Common myeloid progenitor, CD34-positive (primary cell): Measurements from ENCODE around the gene ATG13.

ENCODE experiments used
- CTCF ChIA-PET: fragments of 350-600 bp; sonication (Branson Sonifier 250); formaldehyde crosslinking; loops from one replicate; lab custom pipeline; 2021; ENCODE audit warnings: antibody characterized with exemption; lab: Charles Lee
- POLR2A ChIA-PET: fragments of 350-600 bp; sonication (Branson Sonifier 250); formaldehyde crosslinking; loops from one replicate; lab custom pipeline; 2021; ENCODE audit warnings: antibody characterized with exemption; lab: Charles Lee
- DNase-seq, 3 donors: peaks; one replicate each; pipeline versions ENCODE4 v3.0.0 to v3.0.0-alpha.2; 2013
- H3K27ac ChIP-seq, 2 experiments: 1 replicate in 1 of 2; 2 replicates in 1 of 2; pipeline ENCODE4 v1.7.0; 2013; ENCODE audit warnings: inconsistent platforms in 2 of 2, low read length in 2 of 2, mild to moderate bottlenecking in 2 of 2, low read depth in 1 of 2, moderate library complexity in 1 of 2; ENCODE audit not compliant: severe bottlenecking in 2 of 2, insufficient read depth in 1 of 2, poor library complexity in 1 of 2
- H3K27me3 ChIP-seq, 5 experiments: replicated peaks in 2 of 5; 1 replicate in 3 of 5; 2 replicates in 2 of 5; pipeline versions ENCODE4 v1.6.1 to v1.7.0; 2013; ENCODE audit warnings: low read length in 4 of 5, mild to moderate bottlenecking in 2 of 5, moderate library complexity in 2 of 5, inconsistent platforms in 1 of 5; ENCODE audit not compliant: insufficient read depth in 5 of 5, control insufficient read depth in 4 of 5
- H3K36me3 ChIP-seq, 4 experiments: 1 replicate in 2 of 4; 2 replicates in 2 of 4; pipeline versions ENCODE4 v1.6.1 to v1.7.0; 2013; ENCODE audit warnings: low read length in 3 of 4, control low read depth in 1 of 4, mild to moderate bottlenecking in 1 of 4; ENCODE audit not compliant: control insufficient read depth in 4 of 4, insufficient read depth in 4 of 4
- H3K4me1 ChIP-seq, 4 experiments: 1 replicate in 3 of 4; 2 replicates in 1 of 4; pipeline versions ENCODE4 v1.6.1 to v1.7.1; 2013; ENCODE audit warnings: low read length in 3 of 4, mild to moderate bottlenecking in 3 of 4, control low read depth in 1 of 4, inconsistent platforms in 1 of 4, moderate library complexity in 1 of 4; ENCODE audit not compliant: control insufficient read depth in 4 of 4, insufficient read depth in 4 of 4; ENCODE audit errors: control extremely low read depth in 1 of 4
- H3K4me3 ChIP-seq, 7 experiments: 1 replicate in 4 of 7; 2 replicates in 3 of 7; pipeline versions ENCODE4 v1.5.1 to v1.7.0; 2013; ENCODE audit warnings: mild to moderate bottlenecking in 7 of 7, low read length in 6 of 7, moderate library complexity in 6 of 7, inconsistent platforms in 2 of 7, low read depth in 2 of 7, control low read depth in 1 of 7; ENCODE audit not compliant: insufficient read depth in 4 of 7, control insufficient read depth in 1 of 7; ENCODE audit errors: extremely low read depth in 1 of 7
- H3K9me3 ChIP-seq, 5 experiments: 1 replicate in 4 of 5; 2 replicates in 1 of 5; pipeline versions ENCODE4 v1.6.1 to v1.7.1; 2013; ENCODE audit warnings: low read length in 4 of 5, mild to moderate bottlenecking in 2 of 5, inconsistent platforms in 1 of 5, low read depth in 1 of 5, moderate library complexity in 1 of 5; ENCODE audit not compliant: control insufficient read depth in 4 of 5, insufficient read depth in 2 of 5; ENCODE audit errors: control extremely low read depth in 1 of 5
- WGBS: methylation state at CpG from one replicate; pipeline ENCODE4 v1.1.5; 2013; ENCODE audit not compliant: insufficient coverage; 5-methylcytosine and 5-hydroxymethylcytosine counted together

The ATG13 gene

DNA sequence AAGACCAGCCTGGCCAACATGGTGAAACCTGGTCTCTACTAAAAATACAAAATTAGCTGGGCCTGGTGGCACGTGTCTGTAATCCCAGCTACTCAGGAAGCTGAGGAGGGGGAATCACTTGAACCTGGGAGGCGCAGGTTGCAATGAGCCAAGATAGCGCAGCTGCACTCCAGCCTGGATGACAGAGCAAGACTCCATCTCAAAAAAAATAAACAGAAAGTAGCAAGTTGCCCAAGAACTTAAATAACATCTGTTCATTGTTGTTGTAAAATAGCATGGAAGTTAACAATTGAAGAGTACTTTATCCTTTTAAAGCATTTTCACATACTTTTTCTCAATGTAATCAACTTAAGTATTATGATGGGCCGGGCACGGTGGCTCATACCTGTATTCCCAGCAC is 29.2 kb upstream of the ATG13 start:
- CTCF ChIA-PET, result interaction anchor here (1.0 to 1.5 kb wide), 3 partner anchors 8 to 29 kb away, joined by 3 to 5 read pairs (median 4); partner anchors contain the start of genes ATG13 and HARBI1
- POLR2A ChIA-PET, result no interaction called here
- no peaks in the 10 kb centered on the region for H3K36me3 ChIP-seq
- no peak for DNase-seq
- 100% methylated on average over 2 of the region's 5 CpGs for WGBS
- no peak overlapping the region for H3K4me3 ChIP-seq
- H3K4me1 ChIP-seq, result peaks cover 4 to 23% (median 18%) of the 10 kb centered on the region in 4 experiments
- no peaks in the 10 kb centered on the region for H3K9me3 ChIP-seq
- H3K27me3 ChIP-seq, result no peaks in the 10 kb centered on the region
- H3K27ac ChIP-seq, result no peak overlapping the region

DNA sequence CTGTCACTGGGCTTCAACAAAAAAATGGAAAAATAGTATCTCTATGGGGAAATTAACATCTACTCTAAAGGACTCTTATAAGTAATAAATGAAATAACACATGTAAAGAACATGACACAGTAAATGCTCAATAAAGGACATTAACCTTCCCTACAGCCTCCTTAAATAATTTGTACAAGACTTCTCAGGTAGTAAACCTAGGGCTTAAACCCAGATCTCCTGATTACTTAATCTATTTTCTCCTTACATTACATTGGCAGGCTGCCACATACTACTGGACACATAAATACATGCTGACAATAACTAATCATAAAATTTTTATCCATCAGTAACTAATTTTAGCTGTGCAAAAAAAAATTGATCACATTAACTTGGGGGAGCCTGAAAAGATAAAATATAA is 28.4 kb upstream of the ATG13 start:
- ChIA-PET POLR2A (interaction anchor here (0.6 kb wide), 1 partner anchor 29 kb away, joined by 3 read pairs; no protein-coding TSS in a partner anchor), CTCF (interaction anchor here (1.4 to 1.6 kb wide), 3 partner anchors 9 to 23 kb away, joined by 3 to 5 read pairs (median 3); no protein-coding TSS in a partner anchor)
- Histone ChIP-seq H3K4me1 (peaks cover 4 to 27% (median 21%) of the 10 kb centered on the region in 4 experiments), H3K27ac (no peak overlapping the region), H3K36me3 (no peaks in the 10 kb centered on the region), H3K9me3 (no peaks in the 10 kb centered on the region), H3K4me3 (no peak overlapping the region), H3K27me3 (no peaks in the 10 kb centered on the region)
- no peak for DNase-seq

DNA sequence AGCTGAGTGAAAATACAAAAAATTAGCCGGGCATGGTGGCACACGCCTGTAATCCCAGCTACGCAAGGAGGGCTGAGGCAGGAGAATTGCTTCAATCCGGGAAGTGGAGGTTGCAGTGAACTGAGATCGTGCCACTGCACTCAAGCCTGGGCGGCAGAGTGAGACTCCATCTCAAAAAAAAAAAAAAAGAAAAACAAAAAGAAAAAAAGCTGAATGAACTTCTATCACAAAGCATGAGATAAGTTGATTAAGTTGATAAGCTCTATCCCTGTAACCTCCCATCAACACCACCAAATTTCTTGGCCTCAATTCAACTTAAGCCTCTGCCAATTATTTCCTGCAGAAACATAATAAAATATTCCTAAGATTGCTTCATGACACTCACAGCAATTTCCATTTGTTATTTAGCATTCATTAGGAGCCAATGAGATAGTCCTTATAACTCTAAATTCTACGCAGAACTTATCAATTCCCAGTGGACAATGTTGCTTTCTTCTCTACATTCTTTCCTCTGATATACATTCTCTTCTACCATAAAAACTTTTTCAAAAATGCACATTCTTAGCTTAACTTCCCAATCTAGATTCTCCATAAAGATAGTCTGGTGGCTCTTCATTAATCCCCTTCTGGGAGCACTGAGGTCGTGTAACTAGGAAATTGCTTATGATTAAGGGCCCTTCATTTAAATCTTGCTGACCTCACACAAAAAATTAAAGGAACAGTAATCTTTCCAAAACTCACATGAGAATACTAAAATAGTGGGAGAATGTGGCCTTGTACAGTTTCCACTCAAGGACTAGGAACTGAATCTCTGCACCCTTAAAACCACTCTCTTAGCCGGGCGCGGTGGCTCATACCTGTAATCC is 26.4 kb upstream of the ATG13 start:
- Histone ChIP-seq H3K36me3 (no peaks in the 10 kb centered on the region), H3K9me3 (no peaks in the 10 kb centered on the region), H3K4me3 (peak overlapping the region in 1 of 7 experiments; percentile 13), H3K4me1 (peaks cover 4 to 32% (median 26%) of the 10 kb centered on the region in 4 experiments), H3K27me3 (no peaks in the 10 kb centered on the region), H3K27ac (peak overlapping the region in 1 of 2 experiments; percentile 25)
- ChIA-PET POLR2A (no interaction called here), CTCF (interaction anchor here (0.7 to 1.6 kb wide), 5 partner anchors 11 to 296 kb away, joined by 3 read pairs; no protein-coding TSS in a partner anchor)
- DNase-seq, result no peak
- WGBS, result 97% methylated on average over 9 of the region's 11 CpGs

DNA sequence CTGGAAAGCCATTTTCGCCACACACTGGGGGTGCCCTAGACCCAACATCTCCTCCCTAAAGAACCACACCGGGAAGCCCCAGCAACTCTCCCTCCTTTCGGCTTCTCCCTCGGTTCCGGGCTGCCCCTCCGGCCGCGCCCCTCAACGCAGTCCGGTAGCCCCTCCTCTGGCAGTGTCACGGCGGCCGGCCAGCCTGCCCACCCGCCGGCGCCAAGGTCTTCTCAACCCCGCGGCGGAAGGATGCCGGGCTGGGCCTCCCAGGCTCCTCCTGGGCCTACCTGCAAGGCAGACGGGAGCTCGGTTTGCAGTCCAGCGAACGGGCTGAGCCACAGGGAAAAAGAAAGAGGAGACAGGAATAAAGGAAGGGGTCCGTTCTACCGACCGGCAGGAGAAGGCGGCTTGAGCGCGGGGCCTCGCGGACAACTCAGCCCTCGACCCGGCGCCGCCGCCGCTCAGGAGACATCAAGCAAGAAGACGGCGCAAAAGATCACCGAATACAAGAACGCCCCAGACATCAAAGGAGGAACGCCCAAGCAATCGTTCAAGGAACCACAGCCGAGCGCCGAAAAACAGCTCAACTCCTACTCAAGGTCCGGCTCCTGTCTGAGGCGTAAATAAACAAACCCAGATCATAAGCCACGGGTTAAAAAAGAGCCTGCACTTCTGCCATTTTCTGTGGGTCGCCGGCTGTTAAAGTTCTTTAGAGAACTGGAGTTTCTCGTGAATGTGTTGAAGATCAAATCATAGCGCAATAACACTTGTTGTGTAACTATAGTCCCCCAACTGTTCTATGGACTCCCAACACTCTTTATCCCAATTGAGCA is 23.6 kb upstream of the ATG13 start, which contains the start of gene AMBRA1:
AMBRA1 (minus strand) TSS at position 474 of the 824 bp plus-strand sequence. CDS start 45,643 bp downstream, outside the sequence.
- Histone ChIP-seq H3K27ac (peak within 1 kb of the TSS; percentile 64 to 89), H3K36me3 (no peaks in the 10 kb centered on the region), H3K27me3 (no peaks in the 10 kb centered on the region), H3K4me3 (peak within 1 kb of the TSS; percentile 76 to 93 (median 85)), H3K9me3 (no peaks in the 10 kb centered on the region), H3K4me1 (peaks cover 4 to 32% (median 26%) of the 10 kb centered on the region in 4 experiments)
- WGBS, result 2% methylated on average over 46 of the region's 54 CpGs
- POLR2A ChIA-PET, result interaction anchor here (0.6 to 1.0 kb wide), 4 partner anchors 22 to 121 kb away, joined by 3 read pairs; partner anchors contain the start of genes ATG13 and HARBI1
- CTCF ChIA-PET, result interaction anchor here (0.6 to 1.6 kb wide), 3 partner anchors 12 to 24 kb away, joined by 3 to 6 read pairs (median 5); partner anchors contain the start of genes ATG13 and HARBI1
- peak; percentile 94 to 97 (median 96) for DNase-seq

DNA sequence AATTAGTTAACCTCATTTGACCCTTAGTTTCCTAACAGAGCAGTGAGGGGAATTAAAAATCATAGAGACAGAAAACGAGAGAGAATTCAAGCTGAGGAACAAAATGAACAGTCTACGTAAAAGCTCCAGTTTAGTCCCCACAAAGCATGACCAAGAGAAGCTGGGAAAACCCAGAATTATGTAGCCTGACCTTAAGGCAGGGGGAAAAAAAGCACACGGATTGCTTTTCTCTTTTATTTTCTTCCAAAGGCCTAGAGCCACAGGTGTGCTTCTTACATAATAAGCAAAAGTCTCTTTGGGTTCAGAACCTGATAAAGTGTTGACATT is 23.0 kb upstream of the ATG13 start:
- Histone ChIP-seq H3K9me3 (no peaks in the 10 kb centered on the region), H3K27me3 (no peaks in the 10 kb centered on the region), H3K4me1 (peaks cover 4 to 32% (median 25%) of the 10 kb centered on the region in 4 experiments), H3K36me3 (no peaks in the 10 kb centered on the region), H3K4me3 (peak overlapping the region in 6 of 7 experiments; percentile 76 to 93 (median 84)), H3K27ac (peak overlapping the region; percentile 64 to 89)
- POLR2A ChIA-PET, result interaction anchor here (0.6 to 1.0 kb wide), 4 partner anchors 22 to 120 kb away, joined by 3 read pairs; partner anchors contain the start of genes ATG13 and HARBI1
- DNase-seq, result no peak
- CTCF ChIA-PET, result interaction anchor here (0.6 to 1.6 kb wide), 3 partner anchors 12 to 23 kb away, joined by 3 to 6 read pairs (median 5); partner anchors contain the start of genes ATG13 and HARBI1
- 59% methylated on average over 3 of the region's 3 CpGs for WGBS

DNA sequence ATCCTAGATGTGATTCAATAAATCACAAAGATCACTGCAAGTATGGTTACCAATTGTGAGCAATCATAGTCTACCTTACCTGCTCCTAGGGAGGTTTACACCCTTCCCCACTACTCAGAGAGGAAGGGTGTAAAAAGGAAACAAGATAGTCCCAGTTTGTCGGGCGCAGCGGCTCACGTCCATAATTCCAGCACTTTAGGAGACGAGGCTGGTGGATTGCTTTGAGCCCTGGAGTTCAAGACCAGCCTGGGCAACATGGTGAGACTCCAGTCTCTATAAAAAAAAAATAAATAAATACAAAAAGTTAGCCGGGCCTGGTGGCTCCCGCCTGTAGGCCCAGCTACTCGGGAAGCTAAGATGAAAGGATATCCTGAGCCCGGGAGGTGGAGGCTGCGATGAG is 22.6 kb upstream of the ATG13 start:
- Histone ChIP-seq H3K4me3 (no peak overlapping the region), H3K9me3 (no peaks in the 10 kb centered on the region), H3K27ac (peak overlapping the region in 1 of 2 experiments; percentile 89), H3K27me3 (no peaks in the 10 kb centered on the region), H3K4me1 (peaks cover 4 to 29% (median 25%) of the 10 kb centered on the region in 4 experiments), H3K36me3 (no peaks in the 10 kb centered on the region)
- no peak for DNase-seq
- ChIA-PET CTCF (interaction anchor here (0.6 to 1.6 kb wide), 3 partner anchors 19 to 24 kb away, joined by 3 to 6 read pairs (median 3); partner anchors contain the start of genes ATG13 and HARBI1), POLR2A (interaction anchor here (0.7 kb wide), 1 partner anchor 22 kb away, joined by 3 read pairs; no protein-coding TSS in a partner anchor)
- 100% methylated on average over 4 of the region's 10 CpGs for WGBS
